Measurements from ENCODE around the gene DCAF12L2. TPM values are rescaled to one million over a fixed set of nuclear protein-coding genes. Genes with fewer than 3 reads are reported as not detected.

The DCAF12L2 gene
- total and polyA plus RNA-seq, 8 donors = 0.09 to 0.41 (median 0.21) TPM; not detected in 1

- no peak for TF ChIP-seq CTCF (IDR thresholded peaks at IDR 0.05)
- Histone ChIP-seq H3K36me3 (no peaks in the 10 kb centered on the region), H3K4me1 (no peaks in the 10 kb centered on the region), H3K4me3 (no peak overlapping the region), H3K27ac (no peak overlapping the region), H3K27me3 (peaks cover 0 to 30% of the 10 kb centered on the region in 2 donors), H3K9me3 (no peaks in the 10 kb centered on the region)
- DNase-seq (no peak), ATAC-seq (no peak)
- intact Hi-C loops (cut with DNase I) = no loop called here
Observed at GRCh38 chrX:126165401-126165720, 728 bp downstream of the DCAF12L2 start.

GRCh38 chrX:126164689-126165400 lies 1.2 kb downstream of the DCAF12L2 start:
- Histone ChIP-seq H3K36me3 (no peaks in the 10 kb centered on the region), H3K27me3 (peaks cover 0 to 30% of the 10 kb centered on the region in 2 donors), H3K4me3 (no peak overlapping the region), H3K9me3 (no peaks in the 10 kb centered on the region), H3K4me1 (no peaks in the 10 kb centered on the region), H3K27ac (no peak overlapping the region)
- intact Hi-C loops (cut with DNase I) = no loop called here
- no peak for ATAC-seq
- TF ChIP-seq CTCF (IDR thresholded peaks at IDR 0.05) = no peak
- DNase-seq = peak in 1 of 4 donors; percentile 47

GRCh38 chrX:126164226-126164625 lies 1.9 kb downstream of the DCAF12L2 start:
- TF ChIP-seq CTCF (IDR thresholded peaks at IDR 0.05) = no peak
- Histone ChIP-seq H3K27ac (no peak overlapping the region), H3K9me3 (no peaks in the 10 kb centered on the region), H3K27me3 (peaks cover 0 to 30% of the 10 kb centered on the region in 2 donors), H3K4me3 (no peak overlapping the region), H3K4me1 (no peaks in the 10 kb centered on the region), H3K36me3 (no peaks in the 10 kb centered on the region)
- no peak for ATAC-seq
- intact Hi-C loops (cut with DNase I) = no loop called here
- no peak for DNase-seq

- H3K36me3 ChIP-seq = no peaks in the 10 kb centered on the region
- no peaks in the 10 kb centered on the region for H3K27me3 ChIP-seq
- H3K4me3 ChIP-seq = no peak overlapping the region
- ATAC-seq = no peak
- DNase-seq = no peak
- no peak for TF ChIP-seq CTCF (IDR thresholded peaks at IDR 0.05)
- no peak overlapping the region for H3K27ac ChIP-seq
- intact Hi-C loops (cut with DNase I) = no loop called here
- no peaks in the 10 kb centered on the region for H3K4me1 ChIP-seq
- H3K9me3 ChIP-seq = no peaks in the 10 kb centered on the region
Observed at GRCh38 chrX:126141014-126141413, 25.1 kb downstream of the DCAF12L2 start.

GRCh38 chrX:126137899-126138298 lies 28.2 kb downstream of the DCAF12L2 start:
- intact Hi-C loops (cut with DNase I) = no loop called here
- H3K36me3 ChIP-seq = no peaks in the 10 kb centered on the region
- no peaks in the 10 kb centered on the region for H3K9me3 ChIP-seq
- no peaks in the 10 kb centered on the region for H3K27me3 ChIP-seq
- H3K27ac ChIP-seq = no peak overlapping the region
- DNase-seq (no peak), ATAC-seq (no peak)
- no peak overlapping the region for H3K4me3 ChIP-seq
- no peaks in the 10 kb centered on the region for H3K4me1 ChIP-seq
- TF ChIP-seq CTCF (IDR thresholded peaks at IDR 0.05) = no peak

Data from left lung (tissue), 10 donors.